ENCODE measurements around the gene AKAP13.

GRCh38 chr15:85334241-85334640 lies 46.2 kb upstream of the AKAP13 start:
- no peak for TF ChIP-seq SPI1 (IDR thresholded peaks at IDR 0.05; ENCODE audit: low read depth, low read length)
- no peak for TF ChIP-seq POLR2AphosphoS5 (IDR thresholded peaks at IDR 0.05; ENCODE audit: low read depth, low read length)

All from GM12891 (cell line).